HCT116 (cell line): ENCODE data around the gene GINS3. TPM values are rescaled to one million over a fixed set of nuclear protein-coding genes. Genes with fewer than 3 reads are reported as not detected.

Source experiments
- ATAC-seq: fragments of 200-7000 bp; cut with Tn5 transposase; 2 replicates; pipeline ENCODE4 v1.9.1; 2020; ENCODE audit warnings: mild to moderate bottlenecking, moderate library complexity
- BruUV-seq: library from RNA; stranded (reverse); fragments of 400-500 nt; replicated peaks from 2 replicates; lab custom pipeline; 2021; lab: Mats Ljungman, UMichigan
- CTCF ChIA-PET: fragments of 300-600 bp; sonication (Branson Sonifier 250); formaldehyde crosslinking; loops from one replicate; lab custom pipeline; 2021; ENCODE audit warnings: antibody characterized with exemption; lab: Charles Lee
- POLR2A ChIA-PET: fragments of 300-600, 350-600 bp; sonication (Branson Sonifier 250); formaldehyde crosslinking; loops from one replicate; lab custom pipeline; 2021; ENCODE audit warnings: antibody characterized with exemption; lab: Charles Lee
- RAD21 ChIA-PET, 2 experiments: fragments of 300-600 bp; sonication (Branson Sonifier 250); formaldehyde crosslinking; loops; one replicate each; lab custom pipeline; 2023; ENCODE audit warnings: low total read pairs in 2 of 2; ENCODE audit not compliant: uncharacterized antibody in 2 of 2, unreplicated experiment in 2 of 2, low non-redundant PET in 1 of 2; lab: Charles Lee
- DNase-seq: peaks from one replicate; pipeline ENCODE4 v3.0.0-alpha.2; 2010; ENCODE audit warnings: low read depth, low spot score
- H2AFZ ChIP-seq: fragments of 200-600 bp; shearing (Covaris generic), sonication (generic); 2 replicates; pipeline ENCODE4 v1.6.1; 2017; ENCODE audit warnings: low read depth, mixed run types, mixed read lengths, antibody characterized with exemption, low read length; ENCODE audit not compliant: poor library complexity, severe bottlenecking
- H3K27ac ChIP-seq: 2 replicates; pipeline ENCODE4 v1.5.1; 2012; ENCODE audit warnings: low read depth, low read length
- H3K27me3 ChIP-seq: fragments of 200-600 bp; sonication (generic); 2 replicates; pipeline ENCODE4 v1.6.1; 2016; ENCODE audit warnings: mixed run types, low read length, mixed read lengths; ENCODE audit not compliant: insufficient read depth
- H3K36me3 ChIP-seq, 2 experiments: fragments of 200-500 bp in 1 of 2; fragments of 200-600 bp in 1 of 2; sonication (Bioruptor generic) in 1 of 2; sonication (generic) in 1 of 2; 2 replicates each; pipeline versions ENCODE4 v1.5.1 to v1.6.1; 2014 to 2016; ENCODE audit warnings: low read length in 2 of 2, inconsistent platforms in 1 of 2, mixed read lengths in 1 of 2, mixed run types in 1 of 2; ENCODE audit not compliant: insufficient read depth in 2 of 2, control insufficient read depth in 1 of 2
- H3K4me1 ChIP-seq, 2 experiments: fragments of 200-600 bp in 1 of 2; sonication (generic) in 1 of 2; 2 replicates each; pipeline versions ENCODE4 v1.5.1 to v1.6.1; 2012 to 2017; ENCODE audit warnings: low read length in 2 of 2, inconsistent platforms in 1 of 2, mild to moderate bottlenecking in 1 of 2, mixed read lengths in 1 of 2, mixed run types in 1 of 2, moderate library complexity in 1 of 2; ENCODE audit not compliant: insufficient read depth in 2 of 2, control insufficient read depth in 1 of 2
- H3K4me2 ChIP-seq: fragments of 200-600 bp; sonication (generic); 2 replicates; pipeline ENCODE4 v1.6.1; 2017; ENCODE audit warnings: mixed run types, low read length, mixed read lengths
- H3K4me3 ChIP-seq, 2 experiments: fragments of 200-600 bp in 1 of 2; sonication (generic) in 1 of 2; replicated peaks in 1 of 2; 2 replicates each; pipeline ENCODE4 v1.5.1; 2011 to 2016; ENCODE audit warnings: low read length in 2 of 2, control low read depth in 1 of 2, low read depth in 1 of 2, mild to moderate bottlenecking in 1 of 2, mixed read lengths in 1 of 2, mixed run types in 1 of 2
- H3K79me2 ChIP-seq: fragments of 200-600 bp; sonication (generic); 2 replicates; pipeline ENCODE4 v1.6.1; 2017; ENCODE audit warnings: mild to moderate bottlenecking, mixed run types, low read length, moderate library complexity, mixed read lengths; ENCODE audit not compliant: insufficient read depth
- H3K9ac ChIP-seq: fragments of 200-600 bp; sonication (generic); 2 replicates; pipeline ENCODE4 v1.6.1; 2016; ENCODE audit warnings: low read length, mixed read lengths
- H3K9me2 ChIP-seq: fragments of 200-600 bp; sonication (generic), shearing (Covaris generic); 2 replicates; pipeline ENCODE4 v1.6.1; 2017; ENCODE audit warnings: mixed run types, mild to moderate bottlenecking, moderate library complexity; ENCODE audit not compliant: insufficient read depth
- H3K9me3 ChIP-seq, 2 experiments: fragments of 200-500 bp in 1 of 2; fragments of 200-600 bp in 1 of 2; sonication (Bioruptor generic) in 1 of 2; sonication (generic) in 1 of 2; 2 replicates each; pipeline ENCODE4 v1.6.1; 2014 to 2017; ENCODE audit warnings: low read length in 2 of 2, mixed read lengths in 2 of 2, inconsistent platforms in 1 of 2, low read depth in 1 of 2, mild to moderate bottlenecking in 1 of 2, mixed run types in 1 of 2, moderate library complexity in 1 of 2; ENCODE audit not compliant: control insufficient read depth in 1 of 2, insufficient read depth in 1 of 2
- H4K20me1 ChIP-seq: fragments of 200-600 bp; sonication (generic), shearing (Covaris generic); 2 replicates; pipeline ENCODE4 v1.6.1; 2017; ENCODE audit warnings: mixed run types, mild to moderate bottlenecking, moderate library complexity; ENCODE audit not compliant: insufficient read depth
- CEBPB ChIP-seq: IDR thresholded peaks from 2 replicates; pipeline ENCODE4 v1.6.1; 2012; ENCODE audit warnings: low read depth
- EGR1 ChIP-seq: IDR thresholded peaks from 2 replicates; pipeline ENCODE4 v1.6.1; 2012; ENCODE audit warnings: low read depth
- ELF1 ChIP-seq: IDR thresholded peaks from 2 replicates; pipeline ENCODE4 v1.6.1; 2012; ENCODE audit warnings: low read depth, borderline replicate concordance
- EZH2 ChIP-seq: fragments of 200-600 bp; sonication (generic); IDR thresholded peaks from 2 replicates; pipeline ENCODE4 v1.6.1; 2017; ENCODE audit warnings: antibody characterized with exemption, mixed run types
- EZH2phosphoT487 ChIP-seq: fragments of 200-600 bp; IDR thresholded peaks from 2 replicates; pipeline ENCODE4 v1.6.1; 2018; ENCODE audit warnings: antibody characterized with exemption, borderline replicate concordance
- POLR2AphosphoS5 ChIP-seq: IDR thresholded peaks from 2 replicates; pipeline ENCODE4 v1.6.1; 2011; ENCODE audit warnings: mild to moderate bottlenecking, low read depth, low read length, moderate library complexity
- RAD21 ChIP-seq: IDR thresholded peaks from 2 replicates; pipeline ENCODE4 v1.6.1; 2012; ENCODE audit warnings: low read depth, mild to moderate bottlenecking
- SIN3A ChIP-seq: IDR thresholded peaks from 2 replicates; pipeline ENCODE4 v1.6.1; 2012; ENCODE audit warnings: low read depth
- SP1 ChIP-seq: IDR thresholded peaks from 2 replicates; pipeline ENCODE4 v1.6.1; 2012; ENCODE audit warnings: low read depth
- SRF ChIP-seq: IDR thresholded peaks from 2 replicates; pipeline ENCODE4 v1.6.1; 2012; ENCODE audit warnings: low read depth
- TCF7L2 ChIP-seq: IDR thresholded peaks from 2 replicates; pipeline ENCODE4 v1.7.0; 2011; ENCODE audit warnings: borderline replicate concordance, inconsistent platforms; ENCODE audit not compliant: insufficient read depth, insufficient read length; ENCODE audit errors: extremely low read depth
- YY1 ChIP-seq: IDR thresholded peaks from 2 replicates; pipeline ENCODE4 v1.6.1; 2011; ENCODE audit warnings: low read length, low read depth, moderate library complexity, mild to moderate bottlenecking; ENCODE audit not compliant: insufficient replicate concordance; ENCODE audit errors: extremely low read depth
- ZFX ChIP-seq: fragments of 450-650 bp; IDR thresholded peaks from 2 replicates; pipeline ENCODE4 v1.6.1; 2017
- ZNF274 ChIP-seq: fragments of 200-500 bp; sonication (Bioruptor generic); IDR thresholded peaks from 2 replicates; pipeline ENCODE4 v1.6.1; 2014; ENCODE audit warnings: mild to moderate bottlenecking, low read depth, low read length, inconsistent platforms
- intact Hi-C: fragments of 100-400 bp; cut with micrococcal nuclease; formaldehyde crosslinking; loops from 2 replicates; pipeline ENCODE4 v1.10.0; 2022
- total RNA-seq: library from RNA; stranded (reverse); gene quantifications from one replicate; pipeline ENCODE4 v1.2.1, GENCODE V29; 2021; ENCODE audit not compliant: unreplicated experiment
- TF ChIP-seq, protein P1 (sequence below): IDR thresholded peaks from 2 replicates; pipeline ENCODE4 v1.6.1; 2012
- TF ChIP-seq, protein P2 (sequence below): IDR thresholded peaks from 2 replicates; pipeline ENCODE4 v1.6.1; 2012; ENCODE audit warnings: low read depth
- TF ChIP-seq, protein P3 (sequence below), 3 experiments: fragments of 200-600 bp in 1 of 3; sonication (generic) in 1 of 3; IDR thresholded peaks in 2 of 3; conservative IDR thresholded peaks in 1 of 3; 2 replicates each; pipeline ENCODE4 v1.5.1; 2012 to 2017; ENCODE audit warnings: low read depth in 2 of 3, low read length in 2 of 3, antibody characterized with exemption in 1 of 3, borderline replicate concordance in 1 of 3, control low read depth in 1 of 3, mild to moderate bottlenecking in 1 of 3, mixed read lengths in 1 of 3, mixed run types in 1 of 3, moderate library complexity in 1 of 3; ENCODE audit not compliant: insufficient read depth in 1 of 3
- TF ChIP-seq, protein P4 (sequence below): IDR thresholded peaks from 2 replicates; pipeline ENCODE4 v1.6.1; 2011; ENCODE audit warnings: mild to moderate bottlenecking, low read length, moderate library complexity; ENCODE audit not compliant: insufficient replicate concordance; ENCODE audit errors: extremely low read depth

The GINS3 gene
- total RNA-seq, 1 experiment from 2014 or later = 12.1 TPM

DNA sequence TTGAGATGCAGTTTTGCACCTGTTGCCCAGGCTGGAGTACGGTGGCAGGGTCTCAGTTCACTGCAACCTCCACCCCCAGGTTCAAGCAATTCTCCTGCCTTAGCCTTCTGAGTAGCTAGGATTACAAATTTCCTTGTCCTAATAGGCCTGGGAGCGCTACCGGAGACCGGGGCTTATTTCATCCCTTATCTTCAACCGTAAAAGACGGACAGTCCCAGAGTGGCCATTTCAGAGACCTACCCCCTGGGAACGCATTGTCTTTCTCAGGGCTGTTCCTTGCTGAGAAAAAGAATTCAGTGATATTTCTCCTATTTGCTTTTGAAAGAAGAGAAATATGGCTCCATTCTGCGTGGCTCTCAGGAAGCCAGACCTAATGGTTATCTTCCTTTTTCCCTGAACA, 39.6 kb upstream of the GINS3 start:
- Histone ChIP-seq H3K36me3 (no peaks in the 10 kb centered on the region), H3K79me2 (no peaks in the 10 kb centered on the region), H3K4me2 (no peak overlapping the region), H3K9ac (no peak overlapping the region), H3K9me2 (no peaks in the 10 kb centered on the region), H3K9me3 (no peaks in the 10 kb centered on the region), H3K4me3 (no peak overlapping the region), H3K27ac (no peak overlapping the region), H4K20me1 (no peaks in the 10 kb centered on the region), H2AFZ (no peak overlapping the region), H3K27me3 (peaks cover 9% of the 10 kb centered on the region), H3K4me1 (no peaks in the 10 kb centered on the region)
- TF ChIP-seq YY1 (no peak), ELF1 (no peak), EZH2 (no peak), RAD21 (no peak), ZFX (no peak), SIN3A (no peak), CEBPB (no peak), POLR2AphosphoS5 (no peak), ZNF274 (no peak), SRF (no peak), TCF7L2 (no peak), EZH2phosphoT487 (no peak), EGR1 (no peak), SP1 (no peak)
- TF ChIP-seq, protein P1, sequence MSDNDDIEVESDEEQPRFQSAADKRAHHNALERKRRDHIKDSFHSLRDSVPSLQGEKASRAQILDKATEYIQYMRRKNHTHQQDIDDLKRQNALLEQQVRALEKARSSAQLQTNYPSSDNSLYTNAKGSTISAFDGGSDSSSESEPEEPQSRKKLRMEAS = no peak
- TF ChIP-seq, protein P2, sequence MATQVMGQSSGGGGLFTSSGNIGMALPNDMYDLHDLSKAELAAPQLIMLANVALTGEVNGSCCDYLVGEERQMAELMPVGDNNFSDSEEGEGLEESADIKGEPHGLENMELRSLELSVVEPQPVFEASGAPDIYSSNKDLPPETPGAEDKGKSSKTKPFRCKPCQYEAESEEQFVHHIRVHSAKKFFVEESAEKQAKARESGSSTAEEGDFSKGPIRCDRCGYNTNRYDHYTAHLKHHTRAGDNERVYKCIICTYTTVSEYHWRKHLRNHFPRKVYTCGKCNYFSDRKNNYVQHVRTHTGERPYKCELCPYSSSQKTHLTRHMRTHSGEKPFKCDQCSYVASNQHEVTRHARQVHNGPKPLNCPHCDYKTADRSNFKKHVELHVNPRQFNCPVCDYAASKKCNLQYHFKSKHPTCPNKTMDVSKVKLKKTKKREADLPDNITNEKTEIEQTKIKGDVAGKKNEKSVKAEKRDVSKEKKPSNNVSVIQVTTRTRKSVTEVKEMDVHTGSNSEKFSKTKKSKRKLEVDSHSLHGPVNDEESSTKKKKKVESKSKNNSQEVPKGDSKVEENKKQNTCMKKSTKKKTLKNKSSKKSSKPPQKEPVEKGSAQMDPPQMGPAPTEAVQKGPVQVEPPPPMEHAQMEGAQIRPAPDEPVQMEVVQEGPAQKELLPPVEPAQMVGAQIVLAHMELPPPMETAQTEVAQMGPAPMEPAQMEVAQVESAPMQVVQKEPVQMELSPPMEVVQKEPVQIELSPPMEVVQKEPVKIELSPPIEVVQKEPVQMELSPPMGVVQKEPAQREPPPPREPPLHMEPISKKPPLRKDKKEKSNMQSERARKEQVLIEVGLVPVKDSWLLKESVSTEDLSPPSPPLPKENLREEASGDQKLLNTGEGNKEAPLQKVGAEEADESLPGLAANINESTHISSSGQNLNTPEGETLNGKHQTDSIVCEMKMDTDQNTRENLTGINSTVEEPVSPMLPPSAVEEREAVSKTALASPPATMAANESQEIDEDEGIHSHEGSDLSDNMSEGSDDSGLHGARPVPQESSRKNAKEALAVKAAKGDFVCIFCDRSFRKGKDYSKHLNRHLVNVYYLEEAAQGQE = no peak
- TF ChIP-seq, protein P3, sequence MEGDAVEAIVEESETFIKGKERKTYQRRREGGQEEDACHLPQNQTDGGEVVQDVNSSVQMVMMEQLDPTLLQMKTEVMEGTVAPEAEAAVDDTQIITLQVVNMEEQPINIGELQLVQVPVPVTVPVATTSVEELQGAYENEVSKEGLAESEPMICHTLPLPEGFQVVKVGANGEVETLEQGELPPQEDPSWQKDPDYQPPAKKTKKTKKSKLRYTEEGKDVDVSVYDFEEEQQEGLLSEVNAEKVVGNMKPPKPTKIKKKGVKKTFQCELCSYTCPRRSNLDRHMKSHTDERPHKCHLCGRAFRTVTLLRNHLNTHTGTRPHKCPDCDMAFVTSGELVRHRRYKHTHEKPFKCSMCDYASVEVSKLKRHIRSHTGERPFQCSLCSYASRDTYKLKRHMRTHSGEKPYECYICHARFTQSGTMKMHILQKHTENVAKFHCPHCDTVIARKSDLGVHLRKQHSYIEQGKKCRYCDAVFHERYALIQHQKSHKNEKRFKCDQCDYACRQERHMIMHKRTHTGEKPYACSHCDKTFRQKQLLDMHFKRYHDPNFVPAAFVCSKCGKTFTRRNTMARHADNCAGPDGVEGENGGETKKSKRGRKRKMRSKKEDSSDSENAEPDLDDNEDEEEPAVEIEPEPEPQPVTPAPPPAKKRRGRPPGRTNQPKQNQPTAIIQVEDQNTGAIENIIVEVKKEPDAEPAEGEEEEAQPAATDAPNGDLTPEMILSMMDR (IDR thresholded peaks at IDR 0.05 in 2 of 3, conservative IDR thresholded peaks at IDR 0.05 in 1 of 3; ENCODE audit: borderline replicate concordance in 1 of 3, insufficient read depth in 1 of 3, low read depth in 2 of 3, low read length in 2 of 3) = no peak
- TF ChIP-seq, protein P4, sequence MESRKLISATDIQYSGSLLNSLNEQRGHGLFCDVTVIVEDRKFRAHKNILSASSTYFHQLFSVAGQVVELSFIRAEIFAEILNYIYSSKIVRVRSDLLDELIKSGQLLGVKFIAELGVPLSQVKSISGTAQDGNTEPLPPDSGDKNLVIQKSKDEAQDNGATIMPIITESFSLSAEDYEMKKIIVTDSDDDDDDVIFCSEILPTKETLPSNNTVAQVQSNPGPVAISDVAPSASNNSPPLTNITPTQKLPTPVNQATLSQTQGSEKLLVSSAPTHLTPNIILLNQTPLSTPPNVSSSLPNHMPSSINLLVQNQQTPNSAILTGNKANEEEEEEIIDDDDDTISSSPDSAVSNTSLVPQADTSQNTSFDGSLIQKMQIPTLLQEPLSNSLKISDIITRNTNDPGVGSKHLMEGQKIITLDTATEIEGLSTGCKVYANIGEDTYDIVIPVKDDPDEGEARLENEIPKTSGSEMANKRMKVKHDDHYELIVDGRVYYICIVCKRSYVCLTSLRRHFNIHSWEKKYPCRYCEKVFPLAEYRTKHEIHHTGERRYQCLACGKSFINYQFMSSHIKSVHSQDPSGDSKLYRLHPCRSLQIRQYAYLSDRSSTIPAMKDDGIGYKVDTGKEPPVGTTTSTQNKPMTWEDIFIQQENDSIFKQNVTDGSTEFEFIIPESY = no peak
- ChIA-PET POLR2A (no interaction called here), CTCF (no interaction called here), RAD21 (no interaction called here)
- no TSS peak for BruUV-seq
- intact Hi-C loops = no loop called here
- ATAC-seq = no peak
- no peak for DNase-seq
